HG03571 (cell line): ENCODE data around the gene ABHD17A.

Experiments used
- ATAC-seq: cut with Tn5 transposase; IDR thresholded peaks from one replicate; pipeline ENCODE4 v1.9.1; 2021; ENCODE audit not compliant: unreplicated experiment

The ABHD17A gene

DNA sequence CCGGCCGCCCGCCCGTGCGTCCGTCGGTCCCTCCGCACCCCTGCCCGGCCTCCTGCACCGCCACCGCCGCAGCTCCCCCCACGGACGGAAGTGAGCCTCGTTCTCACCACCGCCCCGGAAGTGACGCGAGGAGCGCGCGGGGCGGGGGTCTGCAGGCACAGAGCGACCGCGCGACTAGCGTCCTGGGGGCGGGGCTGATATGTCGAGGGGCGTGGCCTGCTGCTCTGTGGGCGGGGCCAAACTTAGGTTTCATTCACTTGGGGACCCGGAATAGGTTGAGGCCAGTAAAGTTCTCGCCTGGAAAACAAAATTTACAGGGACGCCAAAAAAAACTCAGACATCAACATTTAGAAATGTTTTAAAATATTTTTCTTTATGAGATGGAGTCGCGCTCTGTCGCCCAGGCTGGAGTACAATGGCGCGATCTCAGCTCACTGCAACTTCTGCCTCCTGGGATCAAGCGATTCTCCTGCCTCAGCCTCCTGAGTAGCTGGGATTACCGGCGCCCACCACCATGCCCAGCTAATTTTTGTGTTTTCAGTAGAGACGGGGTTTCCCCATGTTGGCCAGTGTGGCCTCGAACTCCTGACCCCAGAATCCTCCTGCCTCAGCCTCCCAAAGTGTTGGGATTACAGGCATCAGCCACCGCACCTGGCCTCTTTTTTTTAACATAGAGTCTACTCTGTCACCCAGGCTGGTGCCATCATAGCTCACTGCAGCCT lies at the start of gene ABHD17A:
Gene ABHD17A, minus strand, starts transcription at position 99 of the 722 bp plus-strand sequence. CDS start 3,930 bp downstream, outside the sequence.
- peak; percentile 59 for ATAC-seq

DNA sequence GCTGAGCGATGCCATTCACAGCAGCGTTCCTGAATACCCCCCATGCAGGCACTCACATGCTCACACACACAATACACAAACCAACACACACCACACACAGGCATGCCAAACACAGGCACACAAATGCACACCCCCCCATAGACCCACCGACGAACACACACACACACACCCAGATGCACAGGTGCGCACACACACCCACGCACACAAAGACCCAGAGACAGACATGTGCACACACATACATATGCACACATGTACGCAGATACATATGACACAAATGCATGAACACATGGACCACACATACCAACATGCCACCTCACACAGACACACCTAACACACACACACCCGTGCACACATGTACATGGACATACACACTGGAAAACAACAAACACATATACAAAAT lies 48.6 kb upstream of the ABHD17A start:
- no peak for ATAC-seq

- no peak for ATAC-seq
These were observed 47.9 kb upstream of the ABHD17A start for GRCh38 chr19:1933244-1933643.

GRCh38 chr19:1932395-1932794 lies 47.1 kb upstream of the ABHD17A start:
- ATAC-seq, result no peak

DNA sequence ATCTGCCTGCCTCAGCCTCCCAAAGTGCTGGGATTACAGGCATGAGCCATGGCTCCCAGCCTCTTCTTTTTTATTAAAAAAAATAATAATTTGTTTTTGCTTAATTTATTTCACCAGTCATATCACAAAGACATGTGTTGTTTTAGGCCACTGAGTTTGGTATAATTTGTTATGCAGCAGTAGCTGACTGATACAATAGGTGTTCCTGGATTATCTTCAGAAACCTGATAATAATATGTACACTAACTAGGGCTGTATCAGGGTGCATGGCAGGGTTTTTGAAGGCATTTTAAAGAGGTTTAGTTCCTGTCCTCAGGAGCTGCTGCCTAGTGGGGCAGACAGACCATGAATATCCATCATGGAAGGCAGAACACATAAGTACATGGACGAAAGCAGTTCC lies 46.1 kb upstream of the ABHD17A start:
- ATAC-seq, result no peak

- ATAC-seq, result no peak
These were observed 43.9 kb upstream of the ABHD17A start for GRCh38 chr19:1929021-1929742.

DNA sequence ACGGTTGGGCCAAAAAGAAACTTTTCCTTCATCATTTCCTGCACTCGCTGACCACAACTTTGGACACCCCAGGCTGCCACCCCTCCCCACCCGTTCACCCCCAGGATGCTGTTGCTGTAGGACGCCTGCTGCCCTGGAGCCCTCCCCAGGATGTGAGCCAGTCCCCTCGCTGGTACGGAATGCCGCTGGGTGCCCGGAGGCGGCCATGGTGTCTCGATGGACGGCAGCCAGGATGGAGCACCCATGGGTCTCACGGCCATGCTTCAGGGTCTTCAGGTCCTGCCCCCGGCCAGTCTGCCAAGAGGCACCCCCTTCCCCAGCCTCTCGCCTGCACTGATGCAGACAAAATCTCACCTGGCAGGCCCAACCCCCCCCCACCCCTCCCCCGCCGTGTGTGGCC lies 40.2 kb upstream of the ABHD17A start:
- no peak for ATAC-seq

- ATAC-seq, result no peak
These were observed 39.1 kb upstream of the ABHD17A start for GRCh38 chr19:1924320-1924961.

DNA sequence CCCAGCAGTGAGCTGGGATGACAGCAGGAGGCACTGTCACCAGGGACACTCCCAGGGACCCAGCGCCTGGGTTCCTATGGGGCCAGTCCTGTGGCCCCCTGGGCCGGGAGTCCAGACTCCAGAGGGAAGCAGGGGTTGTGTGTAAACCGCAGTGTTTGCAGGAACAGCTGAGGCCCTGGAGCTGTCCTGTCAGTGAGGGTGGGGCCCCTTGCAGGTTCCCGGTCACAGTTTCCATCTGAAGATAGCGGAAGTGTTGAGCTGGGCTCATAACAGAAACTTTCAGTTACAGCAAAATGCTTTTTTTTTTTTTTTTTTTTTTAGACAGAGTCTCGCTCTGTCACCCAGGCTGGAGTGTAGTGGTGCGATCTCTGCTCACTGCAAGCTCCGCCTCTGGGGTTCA lies 38.0 kb upstream of the ABHD17A start:
- no peak for ATAC-seq

DNA sequence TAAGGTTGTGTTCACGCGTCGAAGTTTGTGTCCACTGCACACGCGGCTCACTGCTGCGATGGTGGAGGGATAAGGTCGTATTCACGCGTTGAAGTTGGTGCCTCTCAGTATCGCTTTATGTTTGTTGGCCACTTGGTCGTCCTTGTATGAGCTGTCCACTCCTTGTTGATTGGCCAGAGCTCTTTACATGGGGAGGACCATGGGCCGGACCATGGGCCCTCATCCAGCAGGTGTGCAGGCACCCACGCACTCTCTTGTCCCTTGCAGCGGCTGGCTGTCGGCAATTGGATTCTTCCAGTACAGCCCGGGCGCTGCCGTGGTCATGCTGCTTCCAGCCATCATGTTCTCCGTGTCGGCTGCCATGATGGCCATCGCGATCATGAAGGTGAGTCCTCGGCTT lies 37.5 kb upstream of the ABHD17A start:
- ATAC-seq, result no peak

DNA sequence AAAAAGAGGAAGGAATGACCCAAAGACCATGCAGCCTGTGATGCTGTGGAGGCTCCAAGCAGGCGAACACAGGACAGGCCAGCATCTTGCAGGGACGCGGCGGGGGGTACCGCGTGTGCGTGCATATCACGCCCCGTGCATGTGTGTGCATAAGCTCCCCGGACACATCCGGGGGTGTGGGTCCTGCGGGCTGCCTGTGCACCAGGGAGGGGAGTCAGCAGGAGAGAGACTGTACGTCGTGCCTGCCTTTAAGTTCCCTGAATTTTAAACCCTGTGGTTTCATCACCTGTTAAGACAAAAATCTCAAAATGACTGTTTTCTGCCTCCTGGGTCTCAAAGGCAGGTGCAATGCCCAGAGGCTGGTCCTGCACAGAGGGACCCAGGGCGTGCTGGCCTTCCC lies 36.5 kb upstream of the ABHD17A start:
- no peak for ATAC-seq

DNA sequence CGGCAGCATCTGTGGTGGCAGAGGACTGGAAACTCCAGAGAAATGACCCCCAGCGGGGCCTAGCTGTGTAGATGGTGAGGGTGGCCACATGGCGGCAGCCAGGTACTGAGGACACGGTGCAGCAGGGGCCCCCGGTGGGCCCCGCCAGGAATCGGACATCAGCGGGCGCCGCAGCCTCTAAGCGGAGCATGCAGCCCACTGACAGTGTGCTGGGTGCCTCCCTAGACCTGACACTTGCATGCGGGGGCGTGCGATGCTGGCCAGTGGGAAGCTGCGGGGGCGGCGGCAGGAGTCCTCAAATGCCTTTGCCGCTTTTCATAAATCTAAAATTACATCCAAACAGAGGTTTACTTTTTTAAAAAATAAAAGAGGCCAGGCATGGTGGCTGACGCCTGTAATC lies 36.0 kb upstream of the ABHD17A start:
- ATAC-seq, result no peak

- ATAC-seq, result no peak
These were observed 35.3 kb upstream of the ABHD17A start for GRCh38 chr19:1920644-1921043.

DNA sequence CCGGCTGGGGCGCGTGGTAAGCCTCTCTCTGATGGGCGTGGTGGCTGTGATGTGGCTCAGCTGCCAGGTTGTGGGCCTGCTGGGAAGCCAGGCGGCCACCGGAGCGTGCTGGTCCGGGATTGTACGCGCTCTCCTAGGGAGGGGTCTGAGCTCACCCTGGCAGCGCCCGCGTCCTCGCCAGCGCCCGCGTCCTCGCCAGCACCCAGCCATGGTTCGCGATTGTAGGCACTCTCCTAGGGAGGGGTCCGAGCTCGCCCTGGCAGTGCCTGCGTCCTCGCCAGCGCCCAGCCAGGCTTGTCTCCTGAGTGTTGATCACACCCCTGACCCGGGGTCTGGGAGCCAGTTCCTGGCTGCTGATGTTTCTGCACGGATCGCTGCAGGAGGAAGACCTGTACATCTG lies 33.7 kb upstream of the ABHD17A start:
- ATAC-seq, result no peak

GRCh38 chr19:1917926-1918325 lies 32.6 kb upstream of the ABHD17A start:
- no peak for ATAC-seq

DNA sequence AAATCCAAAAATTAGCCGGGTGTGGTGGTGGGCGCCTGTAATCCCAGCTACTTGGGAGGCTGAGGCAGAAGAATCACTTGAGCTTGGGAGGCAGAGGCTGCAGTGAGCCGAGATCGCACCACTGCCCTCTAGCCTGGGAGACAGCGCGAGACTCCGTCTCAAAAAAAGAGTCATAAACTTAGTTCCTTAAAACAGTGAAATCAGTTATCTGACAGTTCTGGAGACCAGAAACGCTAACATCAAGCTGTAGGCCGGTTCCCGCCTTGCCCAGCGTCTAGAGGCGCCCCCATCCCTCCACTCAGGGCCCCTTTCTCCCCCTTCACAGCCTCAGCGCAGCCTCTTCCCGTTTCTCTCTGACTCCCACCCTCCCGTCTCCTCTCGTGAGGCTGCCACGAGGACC lies 31.9 kb upstream of the ABHD17A start:
- ATAC-seq, result no peak

GRCh38 chr19:1914826-1915341 lies 29.6 kb upstream of the ABHD17A start:
- no peak for ATAC-seq

- no peak for ATAC-seq
These were observed 28.7 kb upstream of the ABHD17A start for GRCh38 chr19:1913781-1914577.

- no peak for ATAC-seq
These were observed 27.6 kb upstream of the ABHD17A start for GRCh38 chr19:1912760-1913505.

DNA sequence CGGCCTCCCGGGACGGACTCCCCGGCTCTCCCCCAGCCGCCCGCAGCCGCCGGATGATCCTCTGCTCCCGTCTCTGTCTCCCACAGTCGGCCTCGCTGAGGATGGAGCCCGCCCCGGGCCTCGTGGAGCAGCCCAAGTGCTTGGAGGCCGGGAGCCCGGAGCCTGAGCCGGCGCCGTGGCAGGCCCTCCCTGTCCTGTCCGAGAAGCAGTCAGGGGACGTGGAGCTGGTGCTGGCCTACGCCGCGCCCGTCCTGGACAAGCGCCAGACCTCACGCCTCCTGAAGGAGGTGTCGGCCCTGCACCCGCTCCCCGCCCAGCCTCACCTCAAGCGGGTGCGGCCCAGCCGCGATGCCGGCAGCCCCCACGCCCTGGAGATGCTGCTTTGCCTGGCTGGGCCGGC lies 26.7 kb upstream of the ABHD17A start:
- no peak for ATAC-seq
